Hepatic stellate cell (primary cell): ENCODE results near the gene LRCH4.
"Not testable (repeated sequence)": the region's sequence is repeated elsewhere in the genome, so short reads cannot be mapped to it uniquely, and the experiment has no call there.

Experiments
- DNase-seq: peaks from one replicate; pipeline ENCODE4 v3.0.0; 2011; ENCODE audit warnings: low spot score

LRCH4 gene

DNA sequence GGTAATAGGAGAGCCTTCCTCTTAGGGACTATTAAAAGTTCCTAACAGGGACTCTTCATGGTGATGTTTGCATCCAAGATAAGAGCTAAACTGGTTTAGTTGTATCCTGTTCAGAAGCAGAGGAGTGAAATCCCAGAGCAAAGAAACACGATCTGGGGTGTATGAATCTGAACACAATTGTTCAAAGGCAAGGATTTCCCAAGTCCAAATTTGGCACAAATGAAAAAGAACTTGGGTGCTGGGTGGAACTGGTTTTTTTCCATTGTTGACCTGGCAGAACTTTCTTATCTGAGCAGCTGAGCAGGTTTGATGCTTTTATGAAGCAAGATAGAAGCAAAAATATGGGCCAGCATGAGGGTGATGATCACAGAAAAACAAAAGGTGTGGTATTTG is 41.0 kb downstream of the LRCH4 start:
- DNase-seq = no peak

GRCh38 chr7:100544386-100544785 is 41.5 kb downstream of the LRCH4 start:
- no peak for DNase-seq

GRCh38 chr7:100543586-100543985 is 42.3 kb downstream of the LRCH4 start:
- DNase-seq = no peak

DNA sequence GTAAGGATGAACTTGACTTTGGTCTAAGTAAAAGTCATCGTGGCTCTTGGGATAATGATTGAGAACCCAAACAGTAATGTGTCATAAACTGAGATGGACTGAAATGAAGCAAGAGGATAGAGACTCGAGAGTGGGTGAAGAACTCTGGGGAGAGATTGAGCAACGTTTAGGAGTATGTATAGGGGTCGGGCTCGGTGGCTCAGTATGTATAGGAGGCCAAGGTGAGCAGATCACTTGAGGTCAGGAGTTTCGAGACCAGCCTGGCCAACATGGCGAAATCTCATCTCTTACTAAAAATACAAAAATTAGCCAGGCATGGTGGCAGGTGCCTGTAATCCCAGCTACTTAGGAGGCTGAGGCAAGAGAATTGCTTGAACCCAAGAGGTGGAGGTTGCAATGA is 44.6 kb downstream of the LRCH4 start:
- DNase-seq = not testable (repeated sequence)

DNA sequence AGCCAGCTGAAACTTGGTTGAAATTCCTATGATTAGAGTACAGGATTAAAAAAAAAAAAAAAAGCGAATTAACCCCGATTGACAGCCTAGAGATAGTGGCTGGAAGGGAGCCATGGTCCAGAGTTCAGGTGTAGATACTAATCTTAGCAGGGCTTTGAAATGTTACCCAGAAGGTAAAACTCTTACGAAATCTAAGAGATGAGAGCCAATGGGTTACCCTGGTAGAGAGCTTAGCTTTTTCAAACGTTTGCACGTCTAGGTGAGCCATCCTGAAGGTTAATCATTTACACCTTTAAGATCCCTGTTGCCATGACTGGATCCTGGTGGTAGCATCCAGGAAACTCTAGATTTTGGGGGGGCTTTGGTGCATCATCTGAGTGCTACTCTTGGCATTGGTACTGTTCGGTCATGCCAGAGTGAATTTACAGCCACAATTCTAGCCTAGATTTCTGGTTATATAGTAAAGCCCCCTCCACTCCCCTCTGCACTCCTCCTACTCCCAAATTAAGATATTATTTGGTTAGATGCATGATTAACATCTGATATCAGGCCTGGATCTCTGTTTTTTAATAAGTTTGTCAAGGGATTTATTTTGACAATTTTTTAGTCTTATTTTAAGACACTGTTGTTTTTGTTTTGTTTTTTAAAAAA is 45.7 kb downstream of the LRCH4 start:
- no peak for DNase-seq

GRCh38 chr7:100539436-100540006 is 46.4 kb downstream of the LRCH4 start:
- peak; percentile 18 for DNase-seq

DNA sequence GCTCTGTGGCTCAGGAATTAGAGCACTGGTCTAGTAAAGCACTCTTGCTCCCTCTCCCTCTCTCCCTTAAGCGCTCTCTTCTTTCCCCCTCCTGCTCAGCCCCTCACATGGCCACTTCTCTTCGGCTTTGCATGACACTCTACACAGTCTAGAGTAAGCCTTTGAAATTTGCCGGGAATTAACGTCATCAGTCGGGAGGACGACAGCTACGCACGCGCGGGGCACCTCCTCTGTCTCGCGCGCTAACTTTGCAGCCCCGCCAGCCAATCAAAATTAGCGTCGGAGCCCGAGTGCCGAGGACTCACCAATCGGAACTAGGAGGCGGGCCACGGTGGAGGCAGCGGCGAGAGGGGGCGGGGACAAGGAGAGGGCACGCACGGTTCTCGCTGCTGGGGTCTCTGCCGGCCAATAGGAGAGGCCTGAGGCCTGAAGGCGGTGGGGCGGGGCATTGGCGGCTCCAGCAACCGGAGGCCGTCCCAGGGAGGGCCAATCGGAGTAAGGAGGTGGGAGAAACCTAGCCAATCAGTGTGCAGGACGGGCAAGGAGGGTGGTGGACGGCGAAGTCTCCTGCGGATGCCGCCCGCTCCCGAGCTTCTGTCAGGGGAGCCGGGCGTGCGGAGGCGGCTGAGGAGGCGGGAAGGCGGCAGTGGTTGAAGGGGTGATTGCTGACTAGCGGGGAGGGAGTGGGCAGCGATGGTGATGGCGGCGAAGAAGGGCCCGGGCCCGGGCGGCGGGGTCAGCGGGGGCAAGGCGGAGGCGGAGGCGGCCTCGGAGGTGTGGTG is 47.1 kb downstream of the LRCH4 start, which contains the start of gene AGFG2:
Gene AGFG2, plus strand, starts transcription at position 550 of the 782 bp plus-strand sequence. Its CDS starts 144 bp downstream, at position 694.
- DNase-seq = peak; percentile 100

DNA sequence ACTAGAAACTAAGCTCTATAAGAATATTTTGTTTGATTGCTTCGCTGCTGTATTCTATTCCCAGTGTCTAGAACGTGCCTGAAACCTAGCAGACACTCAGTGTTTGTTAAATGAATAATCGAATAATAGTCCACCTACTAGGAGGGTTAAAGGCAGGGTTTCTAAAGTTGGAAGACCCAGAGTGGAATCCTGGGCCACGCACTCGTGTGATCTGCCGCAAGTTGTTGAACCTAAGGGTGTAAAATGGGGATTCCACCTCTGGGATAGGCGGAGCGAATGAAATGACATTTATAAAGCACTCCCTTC is 47.6 kb downstream of the LRCH4 start:
- no peak for DNase-seq

DNA sequence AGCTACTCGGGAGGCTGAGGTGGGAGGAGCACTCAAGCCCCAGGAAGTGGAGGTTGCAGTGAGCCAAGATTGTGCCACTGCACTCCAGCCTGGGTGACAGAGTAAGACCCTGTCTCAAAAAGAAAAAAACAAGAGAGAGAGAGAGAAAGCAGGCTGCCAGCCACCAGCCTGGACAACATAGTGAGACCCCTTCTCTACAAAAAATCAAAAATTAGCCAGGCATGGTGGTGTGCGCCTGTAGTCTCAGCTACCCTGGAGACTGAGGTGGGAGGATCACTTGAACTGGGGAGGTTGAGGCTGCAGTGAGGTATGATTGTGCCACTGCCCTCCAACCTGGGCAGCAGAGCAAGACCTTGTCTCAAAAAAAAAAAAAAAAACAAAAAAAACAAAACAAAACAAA is 49.2 kb downstream of the LRCH4 start:
- DNase-seq = not testable (repeated sequence)

DNA sequence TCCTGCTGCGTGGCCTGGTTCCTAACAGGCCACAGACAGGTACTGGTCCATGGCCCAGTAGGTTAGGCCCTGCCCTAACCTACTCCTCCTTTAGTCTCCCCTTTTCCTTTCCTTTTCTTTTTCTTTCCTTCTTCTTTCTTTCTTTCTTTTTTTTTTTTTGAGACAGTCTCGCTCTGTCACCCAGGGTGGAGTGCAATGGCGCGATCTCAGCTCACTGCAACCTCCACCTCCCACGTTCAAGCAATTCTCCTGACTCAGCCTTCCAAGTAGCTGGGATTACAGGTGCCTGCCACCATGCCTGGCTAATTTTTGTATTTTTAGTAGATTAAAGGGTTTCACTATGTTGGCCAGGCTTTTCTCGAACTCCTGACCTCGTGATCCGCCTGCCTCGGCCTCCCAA is 49.9 kb downstream of the LRCH4 start:
- DNase-seq = not testable (repeated sequence)

- DNase-seq = no peak
These were observed 53.5 kb downstream of the LRCH4 start for GRCh38 chr7:100532165-100533022.

DNA sequence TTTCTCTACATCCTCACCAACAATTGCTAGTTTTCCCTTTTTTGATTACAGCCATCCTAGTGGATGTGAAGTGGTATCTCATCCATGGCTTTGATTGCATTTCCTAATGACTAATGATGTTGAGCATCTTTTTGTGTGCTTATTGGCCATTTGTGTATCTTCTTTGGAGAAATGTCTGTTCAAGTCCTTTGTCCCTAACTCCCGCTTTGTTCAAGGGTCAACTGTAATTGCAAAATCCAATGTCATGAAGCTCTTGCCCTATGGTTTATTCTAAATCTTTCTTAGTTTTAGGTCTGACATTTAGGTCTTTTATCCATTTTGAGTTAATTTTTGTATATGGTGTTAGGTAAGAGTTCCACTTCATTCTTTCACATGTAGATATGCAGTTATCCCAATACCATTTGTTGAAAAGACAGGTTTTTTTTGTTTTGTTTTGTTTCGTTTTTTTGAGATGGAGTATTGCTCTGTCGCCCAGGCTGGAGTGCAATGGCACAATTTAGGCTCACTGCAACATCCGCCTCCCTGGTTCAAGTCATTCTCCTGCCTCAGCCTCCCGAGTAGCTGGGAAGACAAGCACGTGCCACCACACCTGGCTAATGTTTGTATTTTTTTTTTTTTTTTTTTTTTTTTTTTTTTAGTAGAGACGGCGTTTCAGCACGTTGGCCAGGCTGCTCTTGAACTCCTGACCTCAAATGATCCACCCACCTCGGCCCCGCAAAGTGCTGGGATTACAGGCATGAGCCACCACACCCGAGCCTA is 57.6 kb downstream of the LRCH4 start:
- not testable (repeated sequence) for DNase-seq
